GM12864 (cell line): Measurements from ENCODE around the gene CUL1.

Experiments used
- DNase-seq: peaks from one replicate; pipeline ENCODE4 v3.0.0-alpha.2; 2011; ENCODE audit warnings: low read depth
- H3K4me3 ChIP-seq: 2 replicates; pipeline ENCODE4 v1.5.1; 2011; ENCODE audit warnings: mild to moderate bottlenecking, low read depth, low read length, control low read depth
- CTCF ChIP-seq: IDR thresholded peaks from 2 replicates; pipeline ENCODE4 v1.5.1; 2011; ENCODE audit warnings: low read depth, mild to moderate bottlenecking, moderate library complexity, low read length, control low read depth, inconsistent platforms; ENCODE audit errors: missing control alignments

Gene CUL1

GRCh38 chr7:148723846-148724245 lies 25.1 kb downstream of the CUL1 start:
- TF ChIP-seq CTCF: no peak
- DNase-seq: no peak
- no peak overlapping the region for H3K4me3 ChIP-seq

GRCh38 chr7:148726385-148726784 lies 27.7 kb downstream of the CUL1 start:
- no peak for DNase-seq
- H3K4me3 ChIP-seq: no peak overlapping the region
- no peak for TF ChIP-seq CTCF

- DNase-seq: no peak
- no peak for TF ChIP-seq CTCF
- no peak overlapping the region for H3K4me3 ChIP-seq
Measured at GRCh38 chr7:148727501-148728278, 29.0 kb downstream of the CUL1 start.

GRCh38 chr7:148729984-148730733 lies 31.5 kb downstream of the CUL1 start:
- no peak for TF ChIP-seq CTCF
- H3K4me3 ChIP-seq: no peak overlapping the region
- DNase-seq: no peak

GRCh38 chr7:148732862-148733261 lies 34.2 kb downstream of the CUL1 start:
- TF ChIP-seq CTCF: no peak
- H3K4me3 ChIP-seq: no peak overlapping the region
- DNase-seq: no peak

- no peak for DNase-seq
- no peak overlapping the region for H3K4me3 ChIP-seq
- no peak for TF ChIP-seq CTCF
Measured at GRCh38 chr7:148733496-148733895, 34.8 kb downstream of the CUL1 start.

GRCh38 chr7:148735141-148735540 lies 36.4 kb downstream of the CUL1 start:
- no peak overlapping the region for H3K4me3 ChIP-seq
- DNase-seq: no peak
- no peak for TF ChIP-seq CTCF
